ENCODE results near the gene HSD11B1.

HSD11B1 gene

GRCh38 chr1:209769171-209769904 is 64.7 kb downstream of the HSD11B1 start:
- TF ChIP-seq, protein P1, sequence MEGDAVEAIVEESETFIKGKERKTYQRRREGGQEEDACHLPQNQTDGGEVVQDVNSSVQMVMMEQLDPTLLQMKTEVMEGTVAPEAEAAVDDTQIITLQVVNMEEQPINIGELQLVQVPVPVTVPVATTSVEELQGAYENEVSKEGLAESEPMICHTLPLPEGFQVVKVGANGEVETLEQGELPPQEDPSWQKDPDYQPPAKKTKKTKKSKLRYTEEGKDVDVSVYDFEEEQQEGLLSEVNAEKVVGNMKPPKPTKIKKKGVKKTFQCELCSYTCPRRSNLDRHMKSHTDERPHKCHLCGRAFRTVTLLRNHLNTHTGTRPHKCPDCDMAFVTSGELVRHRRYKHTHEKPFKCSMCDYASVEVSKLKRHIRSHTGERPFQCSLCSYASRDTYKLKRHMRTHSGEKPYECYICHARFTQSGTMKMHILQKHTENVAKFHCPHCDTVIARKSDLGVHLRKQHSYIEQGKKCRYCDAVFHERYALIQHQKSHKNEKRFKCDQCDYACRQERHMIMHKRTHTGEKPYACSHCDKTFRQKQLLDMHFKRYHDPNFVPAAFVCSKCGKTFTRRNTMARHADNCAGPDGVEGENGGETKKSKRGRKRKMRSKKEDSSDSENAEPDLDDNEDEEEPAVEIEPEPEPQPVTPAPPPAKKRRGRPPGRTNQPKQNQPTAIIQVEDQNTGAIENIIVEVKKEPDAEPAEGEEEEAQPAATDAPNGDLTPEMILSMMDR (IDR thresholded peaks at IDR 0.05): no peak
- Histone ChIP-seq H3K27ac (peak overlapping the region; percentile 22 to 79), H3K4me3 (peak overlapping the region; percentile 54)
- DNase-seq (ENCODE audit: low spot score): no peak

GRCh38 chr1:209769971-209770370 is 65.3 kb downstream of the HSD11B1 start:
- DNase-seq (ENCODE audit: low spot score): no peak
- TF ChIP-seq, protein P1 (IDR thresholded peaks at IDR 0.05): no peak
- Histone ChIP-seq H3K4me3 (peak overlapping the region; percentile 54), H3K27ac (peak overlapping the region; percentile 22 to 79)

DNA sequence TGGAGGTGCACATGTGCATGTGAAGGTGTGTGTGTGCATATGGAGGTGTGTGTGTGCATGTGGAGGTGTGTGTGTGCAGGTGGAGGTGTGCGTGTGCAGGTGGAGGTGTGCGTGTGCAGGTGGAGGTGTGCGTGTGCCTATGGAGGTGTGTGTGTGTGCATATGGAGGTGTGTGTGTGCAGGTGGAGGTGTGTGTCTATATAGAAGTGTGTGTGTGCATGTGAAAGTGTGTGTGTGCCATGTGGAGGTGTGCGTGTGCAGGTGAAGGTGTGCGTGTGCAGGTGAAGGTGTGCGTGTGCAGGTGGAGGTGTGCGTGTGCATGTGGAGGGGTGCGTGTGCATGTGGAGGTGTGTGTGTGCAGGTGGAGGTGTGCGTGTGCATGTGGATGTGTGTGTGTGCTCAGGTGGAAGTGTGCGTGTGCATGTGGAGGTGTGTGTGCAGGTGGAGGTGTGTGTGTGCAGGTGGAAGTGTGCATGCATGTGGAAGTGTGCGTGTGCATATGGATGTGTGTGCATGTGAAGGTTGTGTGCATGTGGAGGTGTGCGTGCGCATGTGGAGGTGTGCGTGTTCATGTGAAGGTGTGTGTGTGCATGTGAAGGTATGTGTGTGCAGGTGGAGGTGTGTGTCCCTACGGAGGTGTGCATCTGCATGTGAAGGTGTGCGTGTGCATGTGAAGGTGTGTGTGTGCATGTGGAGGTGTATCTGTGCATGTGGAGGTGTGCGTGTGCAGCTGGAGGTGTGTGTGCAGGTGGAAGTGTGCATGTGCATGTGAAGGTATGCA is 66.2 kb downstream of the HSD11B1 start:
- H3K27ac ChIP-seq: no peak overlapping the region
- H3K4me3 ChIP-seq: no peak overlapping the region
- DNase-seq (ENCODE audit: low spot score): no peak
- TF ChIP-seq, protein P1 (IDR thresholded peaks at IDR 0.05): no peak

GRCh38 chr1:209772126-209772525 is 67.5 kb downstream of the HSD11B1 start:
- Histone ChIP-seq H3K27ac (no peak overlapping the region), H3K4me3 (no peak overlapping the region)
- no peak for DNase-seq (ENCODE audit: low spot score)
- TF ChIP-seq, protein P1 (IDR thresholded peaks at IDR 0.05): no peak

DNA sequence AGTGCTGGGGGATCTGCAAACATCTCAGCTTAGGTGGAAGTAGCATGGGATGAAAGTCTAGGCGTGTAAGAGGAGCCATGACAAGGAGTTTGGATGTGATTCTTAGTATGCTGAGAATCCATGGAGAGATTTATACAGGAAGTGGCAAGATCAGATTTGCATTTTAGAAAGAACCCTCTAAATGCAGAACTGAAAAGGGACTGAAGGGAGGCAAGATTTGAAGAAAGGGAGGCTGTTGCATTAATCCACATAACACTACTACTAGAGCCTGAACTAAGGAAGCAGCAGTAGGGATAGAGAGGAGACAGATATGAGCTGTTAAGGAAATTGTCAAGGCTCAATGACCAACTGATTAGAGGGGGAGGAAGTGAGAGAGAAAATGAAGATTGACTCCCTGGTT is 69.9 kb downstream of the HSD11B1 start:
- TF ChIP-seq, protein P1 (IDR thresholded peaks at IDR 0.05): no peak
- Histone ChIP-seq H3K27ac (no peak overlapping the region), H3K4me3 (no peak overlapping the region)
- no peak for DNase-seq (ENCODE audit: low spot score)

- TF ChIP-seq, protein P1 (IDR thresholded peaks at IDR 0.05): no peak
- Histone ChIP-seq H3K4me3 (no peak overlapping the region), H3K27ac (no peak overlapping the region)
- DNase-seq (ENCODE audit: low spot score): no peak
Measured at GRCh38 chr1:209775678-209776077, 71.0 kb downstream of the HSD11B1 start.
